ENCODE results near the gene LRRC15.
A peak's percentile ranks its signal among the peaks of the same experiment; 100 is the strongest.

The LRRC15 gene

GRCh38 chr3:194395778-194396538, 26.4 kb upstream of the LRRC15 start:
- peaks cover 2 to 5% of the 10 kb centered on the region in 2 donors for H3K9me3 Mint-ChIP-seq
- H3K36me3 Mint-ChIP-seq: peaks cover 0 to 1% of the 10 kb centered on the region in 2 donors
- ATAC-seq (replicated peaks) (peak; percentile 48 to 52), DNase-seq (peak; percentile 9)
- peak overlapping the region; percentile 60 to 69 for H3K4me3 Mint-ChIP-seq
- H3K4me1 Mint-ChIP-seq: peaks cover 28 to 39% of the 10 kb centered on the region in 2 donors
- H3K27me3 Mint-ChIP-seq: peaks cover 34 to 64% of the 10 kb centered on the region in 2 donors
- no peak overlapping the region for H3K27ac Mint-ChIP-seq

DNA sequence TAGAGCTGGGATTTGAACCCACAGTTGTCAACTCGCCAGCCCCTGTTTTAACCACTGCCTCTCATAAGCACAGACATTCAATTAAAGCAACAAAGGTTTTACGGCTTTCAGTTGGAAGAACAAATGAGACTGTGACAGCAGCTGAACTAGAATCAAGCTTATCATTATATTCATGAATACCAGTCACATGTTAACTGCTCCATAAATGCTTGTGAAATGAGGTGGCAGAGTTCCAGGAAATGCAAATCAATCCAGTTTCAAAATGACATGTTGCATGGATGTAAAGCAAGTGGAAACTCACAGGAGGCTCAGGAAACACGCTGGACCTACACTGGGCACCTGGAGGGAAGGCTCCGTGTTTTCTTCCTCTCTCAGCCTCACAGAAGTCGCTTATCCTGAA, 25.7 kb upstream of the LRRC15 start:
- ATAC-seq (replicated peaks) (peak in 1 of 2 donors; percentile 12), DNase-seq (no peak)
- Mint-ChIP-seq H3K36me3 (peaks cover 6 to 9% of the 10 kb centered on the region in 2 donors), H3K4me3 (no peak overlapping the region), H3K27me3 (peaks cover 34 to 70% of the 10 kb centered on the region in 2 donors), H3K4me1 (peaks cover 28 to 39% of the 10 kb centered on the region in 2 donors), H3K27ac (peak overlapping the region; percentile 43), H3K9me3 (peaks cover 8 to 12% of the 10 kb centered on the region in 2 donors)

GRCh38 chr3:194392576-194392975, 23.0 kb upstream of the LRRC15 start:
- DNase-seq (no peak), ATAC-seq (replicated peaks) (no peak)
- peaks cover 8 to 15% of the 10 kb centered on the region in 2 donors for H3K9me3 Mint-ChIP-seq
- peaks cover 6 to 9% of the 10 kb centered on the region in 2 donors for H3K36me3 Mint-ChIP-seq
- H3K4me3 Mint-ChIP-seq: no peak overlapping the region
- no peak overlapping the region for H3K27ac Mint-ChIP-seq
- peaks cover 24 to 50% of the 10 kb centered on the region in 2 donors for H3K27me3 Mint-ChIP-seq
- peaks cover 15 to 25% of the 10 kb centered on the region in 2 donors for H3K4me1 Mint-ChIP-seq

DNA sequence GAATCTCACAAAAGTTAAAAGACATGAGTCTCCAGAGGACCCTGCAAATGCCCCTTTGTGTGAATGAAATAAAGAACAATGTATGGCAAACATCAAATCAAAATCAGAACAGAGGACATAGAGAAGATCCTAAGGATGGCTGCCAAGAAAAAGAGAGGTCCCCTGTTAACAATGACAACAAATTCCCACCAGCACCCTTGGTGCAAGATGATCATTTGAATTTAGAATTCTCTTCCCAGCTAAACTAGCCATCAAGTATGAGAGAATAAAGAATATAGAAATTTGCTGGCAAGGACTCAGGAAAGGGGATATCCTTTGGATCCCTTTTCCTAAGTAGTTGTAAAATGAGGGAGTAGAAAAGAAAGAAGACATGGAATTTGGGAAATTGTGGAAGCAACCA, 21.3 kb upstream of the LRRC15 start:
- Mint-ChIP-seq H3K36me3 (peaks cover 6 to 9% of the 10 kb centered on the region in 2 donors), H3K9me3 (peaks cover 8 to 15% of the 10 kb centered on the region in 2 donors), H3K27me3 (peaks cover 17 to 38% of the 10 kb centered on the region in 2 donors), H3K4me3 (no peak overlapping the region), H3K4me1 (peaks cover 3 to 8% of the 10 kb centered on the region in 2 donors), H3K27ac (no peak overlapping the region)
- ATAC-seq (replicated peaks) (no peak), DNase-seq (no peak)

- ATAC-seq (replicated peaks) (no peak), DNase-seq (no peak)
- peaks cover 6 to 9% of the 10 kb centered on the region in 2 donors for H3K36me3 Mint-ChIP-seq
- H3K4me3 Mint-ChIP-seq: no peak overlapping the region
- no peak overlapping the region for H3K27ac Mint-ChIP-seq
- H3K4me1 Mint-ChIP-seq: no peaks in the 10 kb centered on the region
- peaks cover 13 to 29% of the 10 kb centered on the region in 2 donors for H3K27me3 Mint-ChIP-seq
- peaks cover 8 to 15% of the 10 kb centered on the region in 2 donors for H3K9me3 Mint-ChIP-seq
These were observed 19.7 kb upstream of the LRRC15 start for GRCh38 chr3:194389269-194389668.

DNA sequence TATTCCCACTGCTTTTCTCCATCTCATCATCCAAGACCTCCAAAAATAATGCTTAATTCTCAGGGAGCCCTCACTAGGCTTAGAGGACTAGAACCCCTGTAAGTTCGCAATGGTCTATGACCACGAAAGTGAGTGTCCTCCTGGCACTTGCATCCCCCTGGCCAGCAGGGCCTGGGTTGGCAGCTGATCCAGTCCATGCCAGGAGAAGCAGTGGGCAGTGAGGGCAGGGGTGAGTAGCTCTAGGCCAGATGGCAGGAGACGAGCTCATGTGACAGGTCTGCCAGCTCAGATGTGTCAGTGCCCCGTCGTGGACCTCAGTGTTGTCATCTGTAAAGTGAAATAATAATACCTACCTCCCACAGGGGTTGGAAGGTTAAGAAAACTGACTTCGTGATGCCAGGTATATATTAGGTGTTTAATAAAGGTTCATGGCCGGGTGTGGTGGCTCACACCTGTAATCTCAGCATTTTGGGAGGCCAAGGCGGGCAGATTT, 18.4 kb upstream of the LRRC15 start:
- H3K27ac Mint-ChIP-seq: no peak overlapping the region
- H3K4me1 Mint-ChIP-seq: no peaks in the 10 kb centered on the region
- peaks cover 23 to 38% of the 10 kb centered on the region in 2 donors for H3K27me3 Mint-ChIP-seq
- H3K4me3 Mint-ChIP-seq: no peak overlapping the region
- H3K9me3 Mint-ChIP-seq: peaks cover 8 to 15% of the 10 kb centered on the region in 2 donors
- peaks cover 6 to 9% of the 10 kb centered on the region in 2 donors for H3K36me3 Mint-ChIP-seq
- ATAC-seq (replicated peaks) (no peak), DNase-seq (no peak)

- no peak for DNase-seq
- H3K4me3 Mint-ChIP-seq: no peak overlapping the region
- H3K36me3 Mint-ChIP-seq: peaks cover 6 to 9% of the 10 kb centered on the region in 2 donors
- ATAC-seq (replicated peaks): no peak
- H3K27ac Mint-ChIP-seq: no peak overlapping the region
- peaks cover 23 to 45% of the 10 kb centered on the region in 2 donors for H3K27me3 Mint-ChIP-seq
- H3K9me3 Mint-ChIP-seq: peaks cover 8 to 15% of the 10 kb centered on the region in 2 donors
- H3K4me1 Mint-ChIP-seq: no peaks in the 10 kb centered on the region
These were observed 17.7 kb upstream of the LRRC15 start for GRCh38 chr3:194387276-194387675.

DNA sequence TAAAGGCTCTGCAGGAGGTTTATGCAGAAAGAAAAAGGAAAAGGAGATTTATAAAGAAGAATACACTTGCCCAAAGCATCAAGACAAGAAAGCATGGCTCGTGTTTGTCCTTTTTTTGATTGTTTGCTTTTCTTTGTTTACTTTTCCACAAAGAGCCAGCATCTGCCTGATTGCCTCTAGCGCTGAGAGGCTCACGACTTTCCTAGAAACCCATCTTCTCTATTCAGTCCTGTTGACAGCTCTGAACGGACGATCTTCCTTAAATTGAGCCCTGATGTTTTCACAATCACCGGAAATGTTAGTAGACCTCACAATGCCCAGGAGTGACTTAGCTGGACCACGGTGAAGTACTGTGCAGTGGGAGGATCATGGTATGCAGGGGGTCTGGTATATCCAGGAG, 17.1 kb upstream of the LRRC15 start:
- Mint-ChIP-seq H3K9me3 (peaks cover 8 to 15% of the 10 kb centered on the region in 2 donors), H3K4me1 (no peaks in the 10 kb centered on the region), H3K27ac (no peak overlapping the region), H3K4me3 (no peak overlapping the region), H3K27me3 (peaks cover 23 to 46% of the 10 kb centered on the region in 2 donors), H3K36me3 (peaks cover 6 to 9% of the 10 kb centered on the region in 2 donors)
- no peak for ATAC-seq (replicated peaks)
- no peak for DNase-seq

DNA sequence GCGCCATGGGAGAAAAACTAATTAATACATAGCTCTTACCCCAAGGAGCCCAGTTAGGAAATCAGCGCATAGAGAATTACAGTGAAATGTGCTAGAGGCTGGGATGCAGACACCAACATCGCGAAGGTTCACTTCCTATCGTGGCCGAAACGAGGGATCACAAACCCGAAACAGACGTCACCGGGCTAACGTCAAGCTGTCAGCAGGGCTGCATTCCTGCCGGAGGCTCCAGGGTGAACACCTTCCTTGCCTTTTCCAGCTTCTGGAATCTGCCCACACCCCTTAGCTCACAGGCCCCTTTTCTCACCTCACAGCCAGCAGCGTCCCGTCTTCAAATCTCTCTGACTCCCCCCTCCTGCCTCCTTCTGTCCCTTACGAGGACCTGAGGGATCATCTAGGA, 16.5 kb upstream of the LRRC15 start:
- no peaks in the 10 kb centered on the region for H3K4me1 Mint-ChIP-seq
- no peak for DNase-seq
- no peak overlapping the region for H3K4me3 Mint-ChIP-seq
- peaks cover 23 to 45% of the 10 kb centered on the region in 2 donors for H3K27me3 Mint-ChIP-seq
- H3K9me3 Mint-ChIP-seq: peaks cover 8 to 11% of the 10 kb centered on the region in 2 donors
- no peak for ATAC-seq (replicated peaks)
- H3K27ac Mint-ChIP-seq: no peak overlapping the region
- peaks cover 6 to 9% of the 10 kb centered on the region in 2 donors for H3K36me3 Mint-ChIP-seq

DNA sequence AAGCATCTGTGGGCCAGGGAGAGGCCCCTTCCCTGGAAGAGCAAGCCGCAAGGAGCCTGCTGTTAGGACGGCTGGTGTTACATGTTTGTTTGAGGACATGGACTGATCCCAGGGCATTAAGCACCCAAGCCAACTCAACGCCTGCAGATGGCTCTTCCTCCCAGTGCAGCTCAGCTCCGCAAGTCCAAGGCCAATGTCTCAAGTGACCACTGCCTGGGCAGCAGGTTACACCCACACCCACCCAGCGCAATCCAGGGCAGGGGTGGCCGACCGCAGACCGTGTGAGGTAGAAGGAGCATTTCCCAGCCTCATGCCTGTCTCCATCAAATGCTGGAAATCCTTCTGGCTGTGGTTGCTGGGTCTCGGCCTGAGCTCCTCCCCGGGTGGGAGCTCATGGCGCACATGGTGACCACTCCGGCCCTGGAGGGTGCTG, 15.0 kb upstream of the LRRC15 start:
- DNase-seq (no peak), ATAC-seq (replicated peaks) (no peak)
- H3K27me3 Mint-ChIP-seq: peaks cover 32 to 45% of the 10 kb centered on the region in 2 donors
- H3K4me1 Mint-ChIP-seq: no peaks in the 10 kb centered on the region
- H3K9me3 Mint-ChIP-seq: no peaks in the 10 kb centered on the region
- H3K4me3 Mint-ChIP-seq: no peak overlapping the region
- no peak overlapping the region for H3K27ac Mint-ChIP-seq
- H3K36me3 Mint-ChIP-seq: no peaks in the 10 kb centered on the region

DNA sequence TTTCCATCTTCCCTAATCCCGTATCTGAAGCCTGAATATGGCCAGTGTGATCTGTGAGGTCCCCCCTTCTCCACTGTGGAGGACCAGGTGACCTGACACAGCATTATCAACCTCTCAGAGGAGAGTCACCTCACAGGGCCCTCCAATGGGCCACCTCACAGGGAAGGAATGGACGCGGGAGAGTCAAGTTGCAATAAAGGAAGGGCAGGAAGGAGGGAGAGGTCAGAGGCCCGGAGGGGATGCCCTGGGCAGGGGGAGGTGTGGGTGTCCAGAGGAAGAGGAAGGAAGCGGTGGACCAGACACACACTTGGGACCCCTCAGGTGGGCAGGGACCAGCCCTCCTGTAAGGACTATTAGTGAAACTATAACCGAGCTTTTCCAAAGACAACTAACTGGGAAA, 14.6 kb upstream of the LRRC15 start:
- H3K27ac Mint-ChIP-seq: no peak overlapping the region
- ATAC-seq (replicated peaks) (no peak), DNase-seq (no peak)
- H3K9me3 Mint-ChIP-seq: no peaks in the 10 kb centered on the region
- H3K4me3 Mint-ChIP-seq: no peak overlapping the region
- H3K4me1 Mint-ChIP-seq: no peaks in the 10 kb centered on the region
- H3K36me3 Mint-ChIP-seq: no peaks in the 10 kb centered on the region
- H3K27me3 Mint-ChIP-seq: peaks cover 29 to 45% of the 10 kb centered on the region in 2 donors

DNA sequence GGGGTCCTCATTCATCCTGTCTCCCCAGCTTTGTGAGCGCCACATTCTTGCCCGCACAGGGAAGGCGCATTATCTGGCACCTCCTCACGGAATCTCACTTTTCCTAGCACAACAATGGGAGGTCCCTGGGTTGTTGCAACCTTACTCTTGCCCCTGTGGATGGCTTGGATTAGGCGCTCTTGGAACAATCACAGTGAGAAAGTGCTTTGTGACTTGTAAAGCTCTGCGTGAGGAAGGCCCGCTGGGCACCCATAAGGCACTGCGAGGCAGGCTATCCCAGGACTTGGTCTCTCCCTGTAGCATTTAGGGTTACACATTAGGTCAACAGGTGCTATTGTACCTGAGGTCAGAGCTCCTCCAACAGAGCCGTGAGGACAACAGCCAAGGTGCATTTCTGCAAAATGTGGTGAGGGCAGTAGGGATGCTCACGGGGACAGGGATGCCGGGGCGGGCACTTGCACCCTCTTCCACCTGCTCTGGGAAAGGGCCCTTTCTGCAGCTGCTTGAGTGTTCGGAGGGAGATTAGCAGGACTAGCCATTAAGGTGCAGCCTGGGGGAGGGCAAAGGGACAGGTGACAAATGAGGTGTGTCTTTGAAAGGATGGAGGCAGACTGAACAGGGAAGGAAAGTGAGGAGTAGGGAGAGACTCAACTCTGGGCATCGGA, 13.9 kb upstream of the LRRC15 start:
- Mint-ChIP-seq H3K9me3 (no peaks in the 10 kb centered on the region), H3K27ac (no peak overlapping the region), H3K27me3 (peaks cover 34 to 51% of the 10 kb centered on the region in 2 donors), H3K36me3 (no peaks in the 10 kb centered on the region), H3K4me1 (no peaks in the 10 kb centered on the region), H3K4me3 (no peak overlapping the region)
- ATAC-seq (replicated peaks) (no peak), DNase-seq (no peak)

DNA sequence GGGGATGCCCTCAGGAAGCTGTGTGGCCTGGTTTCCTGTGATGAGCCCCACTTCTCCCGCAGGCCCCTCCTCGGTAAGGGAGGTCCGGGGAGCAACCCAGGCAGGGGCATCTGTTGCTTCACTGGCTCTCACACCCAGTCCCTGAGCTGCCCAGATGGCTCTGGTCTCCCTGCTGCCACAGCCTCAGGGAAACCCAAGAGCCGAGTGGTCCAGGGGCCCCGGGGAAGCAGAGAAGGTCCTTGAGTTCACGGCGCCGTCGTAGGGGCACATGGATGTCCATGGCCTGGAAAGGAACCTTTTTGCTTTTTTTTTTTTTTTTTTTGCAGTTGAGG, 13.3 kb upstream of the LRRC15 start:
- H3K36me3 Mint-ChIP-seq: no peaks in the 10 kb centered on the region

GRCh38 chr3:194382196-194382891, 12.8 kb upstream of the LRRC15 start:
- Mint-ChIP-seq H3K27ac (no peak overlapping the region), H3K9me3 (no peaks in the 10 kb centered on the region), H3K4me3 (no peak overlapping the region), H3K36me3 (no peaks in the 10 kb centered on the region), H3K27me3 (peaks cover 33 to 50% of the 10 kb centered on the region in 2 donors), H3K4me1 (no peaks in the 10 kb centered on the region)
- DNase-seq (no peak), ATAC-seq (replicated peaks) (no peak)

More for the DNA sequence above, 13.3 kb upstream of the LRRC15 start:
- ATAC-seq (replicated peaks) (no peak), DNase-seq (no peak)
- peaks cover 37 to 54% of the 10 kb centered on the region in 2 donors for H3K27me3 Mint-ChIP-seq
- no peaks in the 10 kb centered on the region for H3K4me1 Mint-ChIP-seq
- H3K27ac Mint-ChIP-seq: no peak overlapping the region
- H3K4me3 Mint-ChIP-seq: no peak overlapping the region
- H3K9me3 Mint-ChIP-seq: no peaks in the 10 kb centered on the region

All from stimulated activated naive B cell treated with anti-CD40 and anti-IgM and Interleukin-4, amounts not matched to agents 10 μg/mL and 1 μg/mL and 100 μg/mL, for 72 hours (primary cell).